ENCODE results near the gene OR6K6.

DNA sequence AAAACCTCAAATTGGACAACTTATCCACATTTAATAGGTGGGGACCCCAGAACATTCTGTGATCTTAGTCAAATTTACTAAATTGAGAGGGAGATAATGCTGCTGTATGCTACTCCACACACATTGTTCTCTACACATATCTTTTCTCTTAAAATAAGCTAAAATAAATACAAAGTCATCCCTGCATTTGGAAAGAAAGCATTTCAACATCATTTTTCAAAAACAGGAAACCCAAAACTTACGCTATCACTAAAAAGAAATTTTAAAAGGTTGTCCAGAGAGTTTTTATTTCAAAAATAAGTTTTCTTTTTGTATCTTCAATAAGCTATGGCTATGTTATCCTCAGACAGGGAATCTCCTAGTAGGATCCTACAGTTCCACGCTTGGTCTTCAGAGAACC is 46.0 kb downstream of the OR6K6 start:
- TF ChIP-seq CTCF (IDR thresholded peaks at IDR 0.05) (no peak), POLR2A (IDR thresholded peaks at IDR 0.05) (no peak)
